Measurements from ENCODE around the gene MBOAT1. TPM values are rescaled to one million over a fixed set of nuclear protein-coding genes. Genes with fewer than 3 reads are reported as not detected.

The MBOAT1 gene
- total and polyA plus RNA-seq, 7 donors, result 0.31 to 2.7 (median 0.84) TPM

GRCh38 chr6:20230401-20231119 lies 18.3 kb upstream of the MBOAT1 start:
- no peak for TF ChIP-seq CTCF (IDR thresholded peaks at IDR 0.05)
- Histone ChIP-seq H3K36me3 (ENCODE audit: insufficient read depth in 1 of 2, low read depth in 1 of 2) (no peaks in the 10 kb centered on the region), H3K9me3 (no peaks in the 10 kb centered on the region), H3K27ac (no peak overlapping the region), H3K4me1 (no peaks in the 10 kb centered on the region), H3K4me3 (no peak overlapping the region), H3K27me3 (ENCODE audit: insufficient read depth in 3 of 3, low read length in 2 of 3) (no peaks in the 10 kb centered on the region)
- DNase-seq, result no peak
- intact Hi-C loops (cut with DNase I), result no loop called here
- ATAC-seq, result no peak
- 86 to 94% (median 89%) methylated on average over 4 of the region's 4 CpGs for WGBS, 3 donors

DNA sequence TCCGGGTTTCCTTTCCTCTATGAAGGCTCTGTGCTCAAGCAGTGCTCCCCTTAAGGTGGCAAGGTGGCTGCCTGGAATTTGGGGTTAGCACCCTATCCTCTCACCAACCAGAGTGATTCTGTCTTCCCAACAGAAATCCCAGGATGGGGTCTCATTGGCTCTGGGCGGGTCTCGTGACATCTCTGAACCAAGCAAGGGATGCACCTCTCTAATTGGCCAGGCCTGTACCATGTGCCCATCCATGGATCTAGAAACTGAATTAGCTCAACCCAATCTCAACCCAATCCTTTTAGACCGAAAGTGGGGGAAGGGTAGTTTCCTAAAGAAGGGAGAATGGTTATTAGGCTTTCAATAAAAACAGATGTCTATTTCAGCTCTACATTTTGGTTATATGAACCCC lies 17.6 kb upstream of the MBOAT1 start:
- H3K9me3 ChIP-seq, result no peaks in the 10 kb centered on the region
- H3K4me1 ChIP-seq, result no peaks in the 10 kb centered on the region
- intact Hi-C loops (cut with DNase I), result no loop called here
- no peak for DNase-seq
- no peak for TF ChIP-seq CTCF (IDR thresholded peaks at IDR 0.05)
- no peak overlapping the region for H3K27ac ChIP-seq
- 88 to 96% (median 91%) methylated on average over 4 of the region's 4 CpGs for WGBS, 3 donors
- no peak overlapping the region for H3K4me3 ChIP-seq
- H3K36me3 ChIP-seq (ENCODE audit: insufficient read depth in 1 of 2, low read depth in 1 of 2), result no peaks in the 10 kb centered on the region
- ATAC-seq, result no peak
- no peaks in the 10 kb centered on the region for H3K27me3 ChIP-seq (ENCODE audit: insufficient read depth in 3 of 3, low read length in 2 of 3)

DNA sequence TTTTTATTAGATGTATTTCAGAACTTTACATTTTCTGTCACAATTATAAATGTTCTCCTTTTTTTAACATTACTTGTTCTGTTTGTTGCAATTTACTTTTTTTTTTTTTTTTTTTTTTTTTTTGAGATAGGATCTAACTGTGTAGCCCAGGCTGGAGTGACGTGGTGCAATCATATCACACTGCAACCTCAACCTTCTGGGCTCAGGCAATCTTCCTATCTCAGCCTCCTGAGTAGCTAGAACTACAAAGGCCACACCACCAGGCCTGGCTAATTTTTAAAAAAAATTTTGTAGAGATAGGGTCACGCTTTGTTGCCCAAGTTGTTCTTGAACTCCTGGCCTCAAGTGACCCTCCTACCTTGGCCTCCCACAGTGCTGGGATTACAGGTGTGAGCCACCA lies 15.1 kb upstream of the MBOAT1 start:
- no peak for TF ChIP-seq CTCF (IDR thresholded peaks at IDR 0.05)
- Histone ChIP-seq H3K4me3 (no peak overlapping the region), H3K9me3 (no peaks in the 10 kb centered on the region), H3K27me3 (ENCODE audit: insufficient read depth in 3 of 3, low read length in 2 of 3) (no peaks in the 10 kb centered on the region), H3K36me3 (ENCODE audit: insufficient read depth in 1 of 2, low read depth in 1 of 2) (no peaks in the 10 kb centered on the region), H3K4me1 (no peaks in the 10 kb centered on the region), H3K27ac (no peak overlapping the region)
- intact Hi-C loops (cut with DNase I), result no loop called here
- WGBS, 3 donors, result 89 to 93% (median 91%) methylated on average over 2 of the region's 2 CpGs
- ATAC-seq, result no peak
- DNase-seq, result no peak

DNA sequence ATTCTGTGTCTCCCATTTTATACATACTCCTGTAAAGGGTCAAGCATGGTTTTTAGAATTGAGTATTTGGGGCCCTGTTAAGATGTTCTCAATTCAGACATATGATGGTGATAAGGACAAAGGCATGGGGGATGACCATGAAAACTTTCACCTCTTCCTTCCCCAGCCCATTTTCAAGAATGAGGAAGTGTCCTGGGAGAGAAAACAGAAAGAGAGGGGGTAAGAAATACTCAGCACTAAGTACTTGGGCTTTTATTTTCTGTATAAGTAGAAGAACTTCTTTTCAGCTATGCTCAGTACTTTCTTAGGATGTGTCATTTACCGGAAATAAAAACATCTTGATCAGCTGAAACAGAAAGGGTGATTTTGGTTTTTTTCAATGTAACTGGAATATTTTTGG lies 10.9 kb upstream of the MBOAT1 start:
- Histone ChIP-seq H3K27ac (no peak overlapping the region), H3K36me3 (ENCODE audit: insufficient read depth in 1 of 2, low read depth in 1 of 2) (no peaks in the 10 kb centered on the region), H3K4me3 (no peak overlapping the region), H3K4me1 (no peaks in the 10 kb centered on the region), H3K9me3 (no peaks in the 10 kb centered on the region), H3K27me3 (ENCODE audit: insufficient read depth in 3 of 3, low read length in 2 of 3) (no peaks in the 10 kb centered on the region)
- DNase-seq (no peak), ATAC-seq (no peak)
- 86 to 94% (median 87%) methylated on average over 1 of the region's 1 CpG for WGBS, 3 donors
- intact Hi-C loops (cut with DNase I), result no loop called here
- no peak for TF ChIP-seq CTCF (IDR thresholded peaks at IDR 0.05)

- no peaks in the 10 kb centered on the region for H3K27me3 ChIP-seq (ENCODE audit: insufficient read depth in 3 of 3, low read length in 2 of 3)
- intact Hi-C loops (cut with DNase I), result no loop called here
- WGBS, 3 donors, result 44 to 62% (median 45%) methylated on average over 3 of the region's 3 CpGs
Observed at GRCh38 chr6:20221421-20221820, 9.2 kb upstream of the MBOAT1 start.

More at GRCh38 chr6:20221421-20221820, 9.2 kb upstream of the MBOAT1 start:
- Histone ChIP-seq H3K4me3 (no peak overlapping the region), H3K9me3 (no peaks in the 10 kb centered on the region), H3K4me1 (no peaks in the 10 kb centered on the region), H3K36me3 (ENCODE audit: insufficient read depth in 1 of 2, low read depth in 1 of 2) (no peaks in the 10 kb centered on the region), H3K27ac (no peak overlapping the region)
- no peak for DNase-seq
- no peak for ATAC-seq
- no peak for TF ChIP-seq CTCF (IDR thresholded peaks at IDR 0.05)
